Measurements from ENCODE around the gene SLC19A1.
A peak's percentile ranks its signal among the peaks of the same experiment; 100 is the strongest.

Gene SLC19A1

GRCh38 chr21:45557616-45558043 lies 15.4 kb upstream of the SLC19A1 start:
- DNase-seq: no peak

GRCh38 chr21:45556645-45557615 lies 14.7 kb upstream of the SLC19A1 start:
- no peak for DNase-seq

- DNase-seq: no peak
Measured at GRCh38 chr21:45556302-45556644, 14.0 kb upstream of the SLC19A1 start.

- DNase-seq: peak; percentile 24
Measured at GRCh38 chr21:45555557-45556301, 13.5 kb upstream of the SLC19A1 start.

- DNase-seq: no peak
Measured at GRCh38 chr21:45555251-45555556, 13.0 kb upstream of the SLC19A1 start.

GRCh38 chr21:45554477-45555175 lies 12.4 kb upstream of the SLC19A1 start:
- no peak for DNase-seq

GRCh38 chr21:45552696-45553391 lies 10.6 kb upstream of the SLC19A1 start:
- DNase-seq: no peak

GRCh38 chr21:45551783-45552695 lies 9.8 kb upstream of the SLC19A1 start:
- DNase-seq: no peak

- no peak for DNase-seq
Measured at GRCh38 chr21:45551316-45551715, 9.1 kb upstream of the SLC19A1 start.

GRCh38 chr21:45550522-45551210 lies 8.4 kb upstream of the SLC19A1 start:
- no peak for DNase-seq

- DNase-seq: no peak
Measured at GRCh38 chr21:45549626-45550463, 7.6 kb upstream of the SLC19A1 start.

GRCh38 chr21:45548711-45549491 lies 6.7 kb upstream of the SLC19A1 start:
- no peak for DNase-seq

- no peak for DNase-seq
Measured at GRCh38 chr21:45547545-45547900, 5.3 kb upstream of the SLC19A1 start.

- DNase-seq: no peak
Measured at GRCh38 chr21:45546636-45547544, 4.7 kb upstream of the SLC19A1 start.

GRCh38 chr21:45545691-45546531 lies 3.7 kb upstream of the SLC19A1 start:
- no peak for DNase-seq

GRCh38 chr21:45545236-45545570 lies 3.0 kb upstream of the SLC19A1 start:
- DNase-seq: no peak

- DNase-seq: no peak
Measured at GRCh38 chr21:45544449-45545235, 2.4 kb upstream of the SLC19A1 start.

All from NCI-H510A treated with DMSO at 0.1 percent for 48 hours (cell line).